ENCODE data around the gene SYT3. TPM values are rescaled to one million over a fixed set of nuclear protein-coding genes. Genes with fewer than 3 reads are reported as not detected.

The SYT3 gene
- total and polyA plus RNA-seq, 2 of the 8 experiments (the other 6 are each of a cell fraction or from before 2014, with no cell fraction given), result 6.7 to 17.3 TPM

GRCh38 chr19:50644315-50644915 is 4.7 kb upstream of the SYT3 start:
- no peak for FAIRE-seq
- Histone ChIP-seq H3K36me3 (ENCODE audit: control insufficient read depth in 2 of 4, insufficient read depth in 4 of 4, low read length in 3 of 4) (no peaks in the 10 kb centered on the region; a peak in 1 of 8 replicates), H3K9ac (replicated peaks in 1 of 4; ENCODE audit: extremely low read depth in 1 of 4, low read depth in 3 of 4, low read length in 3 of 4) (no peak overlapping the region), H3K4ac (replicated peaks; ENCODE audit: insufficient read length, low read depth, low read length) (no peak overlapping the region), H4K5ac (ENCODE audit: insufficient read length, low read depth, low read length) (no peak overlapping the region), H2BK15ac (ENCODE audit: low read length) (no peak overlapping the region), H3K9me3 (ENCODE audit: insufficient read depth in 2 of 2, low read depth in 1 of 2, low read length in 1 of 2) (no peaks in the 10 kb centered on the region), H3K79me2 (ENCODE audit: control insufficient read depth in 1 of 2, insufficient read depth in 2 of 2, low read length in 2 of 2) (no peaks in the 10 kb centered on the region), H3K4me3 (ENCODE audit: extremely low read depth in 1 of 4, insufficient read depth in 2 of 4, low read depth in 3 of 4, low read length in 4 of 4) (no peak overlapping the region), H2AFZ (ENCODE audit: low read length) (no peak overlapping the region), H3K23me2 (ENCODE audit: low read depth, low read length) (peaks cover 12% of the 10 kb centered on the region; the same call in 1 of the 2 replicates), H2BK12ac (ENCODE audit: low read depth, low read length) (no peak overlapping the region), H3K23ac (ENCODE audit: insufficient read length) (no peak overlapping the region), H3K4me1 (replicated peaks in 1 of 4; ENCODE audit: control insufficient read depth in 3 of 4, insufficient read depth in 4 of 4, low read length in 3 of 4) (peaks cover 0 to 5% (median 4%) of the 10 kb centered on the region in 4 experiments; a peak in 6 of 7 replicates), H3K14ac (ENCODE audit: insufficient read length) (no peak overlapping the region), H3K56ac (replicated peaks; ENCODE audit: insufficient read length, low read depth, low read length) (peak overlapping the region; percentile 43), H2BK20ac (ENCODE audit: low read length) (no peak overlapping the region), H3K27me3 (replicated peaks in 1 of 4; ENCODE audit: control insufficient read depth in 3 of 4, extremely low read depth in 1 of 4, insufficient read depth in 3 of 4, low read length in 3 of 4) (peaks cover 0 to 21% (median 12%) of the 10 kb centered on the region in 4 experiments; a peak in 5 of 7 replicates), H4K8ac (ENCODE audit: extremely low read depth, insufficient read depth, low read length) (no peak overlapping the region), H4K20me1 (replicated peaks in 1 of 2; ENCODE audit: control insufficient read depth in 1 of 2, insufficient read depth in 2 of 2, low read length in 2 of 2) (no peaks in the 10 kb centered on the region), H3K27ac (ENCODE audit: low read depth, low read length) (no peak overlapping the region), H3K18ac (ENCODE audit: extremely low read depth, low read length) (no peak overlapping the region), H2BK5ac (ENCODE audit: low read depth, low read length) (no peak overlapping the region), H3K4me2 (ENCODE audit: insufficient read depth in 1 of 2, low read depth in 2 of 2, low read length in 2 of 2) (no peak overlapping the region), H2AK5ac (ENCODE audit: low read depth, low read length) (no peak overlapping the region), H4K91ac (replicated peaks; ENCODE audit: insufficient read length, low read length) (no peak overlapping the region), H3K79me1 (ENCODE audit: low read depth, low read length) (no peaks in the 10 kb centered on the region), H2BK120ac (replicated peaks; ENCODE audit: low read depth, low read length) (no peak overlapping the region)
- POLR2A ChIA-PET (ENCODE audit: partially characterized antibody), result no interaction called here
- CTCF ChIA-PET (ENCODE audit: partially characterized antibody), result interaction anchor here (1.0 kb wide), 1 partner anchor 107 kb away, joined by 3 read pairs; no protein-coding TSS in a partner anchor
- no peak for DNase-seq (ENCODE audit: low read depth in 1 of 2, low spot score in 2 of 2)
- WGBS, 2 experiments (ENCODE audit: extremely low coverage in 1 of 2, insufficient coverage in 1 of 2, insufficient read length in 1 of 2, insufficient replicate concordance in 2 of 2, low coverage in 1 of 2, low lambda C conversion rate in 2 of 2, missing lambda C conversion rate in 1 of 2), result 61 to 100% methylated on average over 1 of the region's 1 CpG
- TF ChIP-seq POLR2AphosphoS5 (IDR thresholded peaks at IDR 0.05; ENCODE audit: low read depth, low read length) (no peak), YY1 (IDR thresholded peaks at IDR 0.05; ENCODE audit: low read depth, low read length) (no peak), HDAC2 (IDR thresholded peaks at IDR 0.05; ENCODE audit: borderline replicate concordance in 1 of 2, low read depth in 2 of 2, low read length in 2 of 2) (no peak), USF2 (IDR thresholded peaks at IDR 0.05; ENCODE audit: low read length) (no peak), RXRA (IDR thresholded peaks at IDR 0.05; ENCODE audit: insufficient read depth, low read depth, low read length) (no peak)
- TF ChIP-seq, protein P1, sequence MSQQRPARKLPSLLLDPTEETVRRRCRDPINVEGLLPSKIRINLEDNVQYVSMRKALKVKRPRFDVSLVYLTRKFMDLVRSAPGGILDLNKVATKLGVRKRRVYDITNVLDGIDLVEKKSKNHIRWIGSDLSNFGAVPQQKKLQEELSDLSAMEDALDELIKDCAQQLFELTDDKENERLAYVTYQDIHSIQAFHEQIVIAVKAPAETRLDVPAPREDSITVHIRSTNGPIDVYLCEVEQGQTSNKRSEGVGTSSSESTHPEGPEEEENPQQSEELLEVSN (IDR thresholded peaks at IDR 0.05), result no peak

Data from H1 (cell line).